ENCODE results near the gene ZCCHC10. TPM values are rescaled to one million over a fixed set of nuclear protein-coding genes. Genes with fewer than 3 reads are reported as not detected.

ZCCHC10 gene
- total and polyA plus RNA-seq, 9 of the 15 experiments (the other 6 are each of a cell fraction or from before 2014, with no cell fraction given) = 11.9 to 146 (median 51.8) TPM

DNA sequence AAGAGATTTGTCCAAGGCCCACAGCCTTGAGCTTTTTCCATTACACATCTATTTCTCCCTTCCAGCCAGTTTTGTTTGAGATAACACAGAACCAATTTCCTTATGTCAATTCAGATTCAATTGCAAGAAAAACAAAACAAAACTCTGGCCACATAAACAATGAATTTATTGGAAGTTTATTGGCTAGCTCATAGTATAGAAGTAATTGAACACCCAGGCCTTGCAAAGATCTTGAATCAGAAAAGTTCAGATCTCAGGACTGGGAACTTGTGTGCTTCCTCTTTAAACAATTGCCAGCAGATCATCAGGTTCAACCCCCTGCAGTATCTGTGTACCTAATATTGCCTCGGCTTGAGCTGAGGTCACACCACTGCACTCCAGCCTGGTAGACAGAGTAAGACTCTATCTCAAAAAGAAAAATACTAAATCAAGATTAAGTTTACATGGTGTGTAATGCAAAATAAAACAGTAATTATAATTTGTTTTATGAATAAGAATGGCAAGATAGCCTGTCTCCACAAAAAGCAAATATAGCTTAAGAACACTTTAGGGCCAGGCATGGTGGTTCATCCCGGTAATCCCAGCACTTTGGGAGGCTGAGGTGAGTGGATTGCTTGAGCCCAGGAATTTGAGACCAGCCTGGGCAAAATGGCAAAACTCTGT lies 4.1 kb upstream of the ZCCHC10 start:
- no peak overlapping the region for H3K4me2 ChIP-seq (ENCODE audit: insufficient read depth, low read length)
- in situ Hi-C loops (cut with MboI) (no loop called here), intact Hi-C loops (cut with micrococcal nuclease) (no loop called here)
- peak overlapping the region; percentile 23; the same call in 1 of the 2 replicates for H2AFZ ChIP-seq (ENCODE audit: low read depth, low read length)
- TF ChIP-seq RB1 (IDR thresholded peaks at IDR 0.05; ENCODE audit: low read depth) = no peak
- peak; percentile 39 for TF ChIP-seq PRDM10 (IDR thresholded peaks at IDR 0.05; ENCODE audit: partially characterized antibody)
- H3K9me1 ChIP-seq (ENCODE audit: control insufficient read depth, insufficient read depth, low read length) = no peaks in the 10 kb centered on the region
- H3K9ac ChIP-seq (ENCODE audit: insufficient read depth in 1 of 2, low read depth in 2 of 2, low read length in 2 of 2) = no peak overlapping the region
- no TSS peak for BruUV-seq (replicated peaks)
- H3K9me3 ChIP-seq (replicated peaks; ENCODE audit: control insufficient read depth, insufficient read depth, low read depth, low read length) = no peaks in the 10 kb centered on the region
- ChIA-PET CTCF (ENCODE audit: low intra/inter-chr PET ratio) (no interaction called here), POLR2A (interaction anchor here (0.7 to 1.8 kb wide), 4 partner anchors 13 to 85 kb away, joined by 3 to 7 read pairs (median 4); no protein-coding TSS in a partner anchor)
- no peaks in the 10 kb centered on the region for H3K27me3 ChIP-seq (ENCODE audit: control insufficient read depth in 2 of 2, insufficient read depth in 2 of 2, low read length in 2 of 2)
- peaks cover 8% of the 10 kb centered on the region for H3K79me2 ChIP-seq (ENCODE audit: control insufficient read depth, insufficient read depth, low read length)
- DNase-seq (ENCODE audit: extremely low read depth in 1 of 4, low spot score in 3 of 4) = no peak
- ATAC-seq = no peak
- H4K20me1 ChIP-seq (replicated peaks; ENCODE audit: control insufficient read depth, insufficient read depth, low read length) = no peaks in the 10 kb centered on the region
- peaks cover 3 to 13% of the 10 kb centered on the region in 2 experiments; a peak in 3 of 5 replicates for H3K4me1 ChIP-seq (replicated peaks in 1 of 2; ENCODE audit: control insufficient read depth in 2 of 2, insufficient read depth in 2 of 2, low read length in 2 of 2)
- no peaks in the 10 kb centered on the region for H3K36me3 ChIP-seq (ENCODE audit: control insufficient read depth, insufficient read depth, low read length)
- no peak for FAIRE-seq
- H3K27ac ChIP-seq (ENCODE audit: extremely low read depth, low read depth, low read length) = no peak overlapping the region
- WGBS (ENCODE audit: insufficient coverage, low coverage, missing lambda C conversion rate) = 26% methylated on average over 2 of the region's 2 CpGs
- no peak overlapping the region for H3K4me3 ChIP-seq
